HepG2 (cell line): ENCODE results near the gene PLEKHG5. TPM values are rescaled to one million over a fixed set of nuclear protein-coding genes. Genes with fewer than 3 reads are reported as not detected.

Experiments
- ATAC-seq: fragments of 200-7000 bp; cut with Tn5 transposase; 3 replicates; pipeline ENCODE4 v1.9.1; 2020; ENCODE audit warnings: mild to moderate bottlenecking, moderate library complexity
- BruUV-seq: library from RNA; stranded (reverse); fragments of 400-500 nt; replicated peaks from 2 replicates; lab custom pipeline; 2021; lab: Mats Ljungman, UMichigan
- CTCF ChIA-PET: fragments of 300-600 bp; formaldehyde crosslinking; extraction: SDS; loops from one replicate; lab custom pipeline; 2021; ENCODE audit warnings: low total read pairs, inconsistent platforms, low intra/inter-chr PET ratio; lab: Yijun Ruan, JAX
- POLR2A ChIA-PET: fragments of 350-600 bp; sonication (Branson Sonifier 250); formaldehyde crosslinking; loops from one replicate; lab custom pipeline; 2020; ENCODE audit warnings: antibody characterized with exemption, inconsistent platforms; lab: Yijun Ruan, JAX
- DNase-seq: peaks from one replicate; pipeline ENCODE4 v3.0.0-alpha.2; 2015; ENCODE audit warnings: low spot score
- FAIRE-seq: peaks from 3 replicates; lab custom pipeline; 2011; peaks lifted over from hg19 to GRCh38; lab: Jason Lieb, UNC
- H2AFZ ChIP-seq: one replicate; pipeline ENCODE4 v1.6.1; 2011; ENCODE audit warnings: low read length, inconsistent platforms
- H3K27ac ChIP-seq: fragments of 300-600 bp; 3 replicates; pipeline ENCODE4 v1.8.0; 2011; ENCODE audit warnings: mixed run types, mild to moderate bottlenecking, mixed read lengths, low read length, inconsistent platforms; ENCODE audit not compliant: insufficient read depth; ENCODE audit errors: extremely low read length
- H3K27me3 ChIP-seq, 2 experiments: fragments of 200-600 bp in 1 of 2; 2 replicates in 1 of 2; 3 replicates in 1 of 2; pipeline versions ENCODE4 v1.6.0 to v1.8.0; 2011; ENCODE audit warnings: low read length in 2 of 2, mild to moderate bottlenecking in 2 of 2, moderate library complexity in 2 of 2, inconsistent platforms in 1 of 2; ENCODE audit not compliant: insufficient read depth in 2 of 2, control insufficient read depth in 1 of 2
- H3K36me3 ChIP-seq, 2 experiments: fragments of 200-600 bp in 1 of 2; replicated peaks in 1 of 2; 2 replicates in 1 of 2; 3 replicates in 1 of 2; pipeline versions ENCODE4 v1.5.1 to v1.8.0; 2011; ENCODE audit warnings: low read length in 2 of 2, inconsistent platforms in 1 of 2; ENCODE audit not compliant: insufficient read depth in 2 of 2, control insufficient read depth in 1 of 2
- H3K4me1 ChIP-seq: 2 replicates; pipeline ENCODE4 v1.5.1; 2012; ENCODE audit warnings: low read length, inconsistent platforms; ENCODE audit not compliant: insufficient read depth
- H3K4me2 ChIP-seq: 2 replicates; pipeline ENCODE4 v1.6.0; 2011; ENCODE audit warnings: low read depth, low read length, inconsistent platforms
- H3K4me3 ChIP-seq, 3 experiments: fragments of 200-600 bp in 1 of 3; sonication (generic), shearing (Covaris generic) in 1 of 3; replicated peaks in 1 of 3; 2 replicates each; pipeline ENCODE4 v1.5.1; 2011 to 2016; ENCODE audit warnings: low read length in 3 of 3, inconsistent platforms in 2 of 3, low read depth in 2 of 3, mild to moderate bottlenecking in 2 of 3, control low read depth in 1 of 3, mixed read lengths in 1 of 3; ENCODE audit not compliant: insufficient read depth in 1 of 3
- H3K79me2 ChIP-seq: one replicate; pipeline ENCODE4 v1.6.1; 2011; ENCODE audit warnings: low read length, inconsistent platforms; ENCODE audit not compliant: insufficient read depth
- H3K9ac ChIP-seq: 2 replicates; pipeline ENCODE4 v1.6.0; 2011; ENCODE audit warnings: mild to moderate bottlenecking, low read depth, low read length, inconsistent platforms; ENCODE audit not compliant: insufficient read depth
- H3K9me3 ChIP-seq: 2 replicates; pipeline ENCODE4 v1.5.1; 2012; ENCODE audit warnings: mild to moderate bottlenecking, low read length
- H4K20me1 ChIP-seq: 2 replicates; pipeline ENCODE4 v1.6.0; 2011; ENCODE audit warnings: inconsistent platforms, mild to moderate bottlenecking, low read length, moderate library complexity; ENCODE audit not compliant: insufficient read depth
- AGO1 ChIP-seq: fragments of 200-400 bp; formaldehyde crosslinking; IDR thresholded peaks from 2 replicates; pipeline ENCODE4 v1.6.1; 2017; ENCODE audit warnings: mild to moderate bottlenecking, low read depth, low read length, moderate library complexity; ENCODE audit not compliant: poor library complexity, severe bottlenecking
- BHLHE40 ChIP-seq: IDR thresholded peaks from 2 replicates; pipeline ENCODE4 v1.6.1; 2011; ENCODE audit warnings: low read length, improper control_type of control experiment
- HDAC2 ChIP-seq: sonication (generic); formaldehyde crosslinking; IDR thresholded peaks from 2 replicates; pipeline ENCODE4 v1.4.0; 2020; ENCODE audit warnings: missing genetic modification reagents
- HOXA7 ChIP-seq: sonication (generic); formaldehyde crosslinking; IDR thresholded peaks from 2 replicates; pipeline ENCODE4 v1.8.1; 2022; ENCODE audit warnings: mild to moderate bottlenecking, missing genetic modification reagents, moderate library complexity
- KAT2B ChIP-seq: fragments of 150-350 bp; IDR thresholded peaks from 2 replicates; pipeline ENCODE4 v1.6.1; 2014; ENCODE audit warnings: low read depth, low read length, borderline replicate concordance
- ZBTB3 ChIP-seq: sonication (generic); formaldehyde crosslinking; IDR thresholded peaks from 2 replicates; pipeline ENCODE4 v1.4.0; 2020; ENCODE audit warnings: low read depth, mild to moderate bottlenecking, moderate library complexity, missing genetic modification reagents, borderline replicate concordance
- ZNF441 ChIP-seq: sonication (generic); formaldehyde crosslinking; IDR thresholded peaks from 2 replicates; pipeline ENCODE4 v1.7.0; 2021; ENCODE audit warnings: missing genetic modification reagents, borderline replicate concordance
- ZNF788 ChIP-seq: sonication (generic); formaldehyde crosslinking; IDR thresholded peaks from 2 replicates; pipeline ENCODE4 v1.5.0; 2020; ENCODE audit warnings: mild to moderate bottlenecking, missing genetic modification reagents, borderline replicate concordance
- WGBS: methylation state at CpG from one replicate; pipeline ENCODE4 v1.1.6; 2017; ENCODE audit warnings: low lambda C conversion rate; 5-methylcytosine and 5-hydroxymethylcytosine counted together
- in situ Hi-C: cut with HindIII; loops from 2 replicates; pipeline ENCODE4 v1.10.0; 2017; ENCODE audit warnings: low pct_unique_long_range_greater_than_20kb; ENCODE audit not compliant: extremely low pct_ligation_motif_present
- intact Hi-C: fragments of 100-400 bp; cut with micrococcal nuclease; formaldehyde crosslinking; loops from one replicate; pipeline ENCODE4 v1.10.0; 2022; ENCODE audit not compliant: unreplicated experiment
- polyA plus RNA-seq, 8 experiments: library from polyadenylated mRNA; depleted of rRNA in 3 of 8; stranded (reverse) in 7 of 8; unstranded in 1 of 8; fragments of >200 nt; fragmentation: Illumina TruSeq in 4 of 8; extraction: Trizol in 4 of 8; gene quantifications; 2 replicates each; pipeline versions ENCODE4 v1.2.1 to v1.2.3, GENCODE V29; 2011 to 2016; ENCODE audit warnings: low read depth in 4 of 8, missing spikeins in 1 of 8, mixed read lengths in 1 of 8; ENCODE audit not compliant: insufficient read depth in 1 of 8
- total RNA-seq, 5 experiments: library from RNA; depleted of rRNA; stranded (reverse); fragments of >200 nt; fragmentation: Illumina TruSeq; extraction: Trizol; gene quantifications; 2 replicates each; pipeline ENCODE4 v1.2.3, GENCODE V29; 2016; ENCODE audit warnings: low read depth in 1 of 5
- TF ChIP-seq, protein P1 (sequence below): sonication (generic); formaldehyde crosslinking; IDR thresholded peaks from 2 replicates; pipeline ENCODE4 v1.4.0; 2020; ENCODE audit warnings: missing genetic modification reagents
- TF ChIP-seq, protein P2 (sequence below): sonication (generic); formaldehyde crosslinking; IDR thresholded peaks from 2 replicates; pipeline ENCODE4 v1.8.0; 2023; ENCODE audit warnings: mild to moderate bottlenecking, missing genetic modification reagents
- TF ChIP-seq, protein P3 (sequence below): sonication (generic); formaldehyde crosslinking; IDR thresholded peaks from 2 replicates; pipeline ENCODE4 v1.4.0; 2020; ENCODE audit warnings: missing genetic modification reagents

Gene PLEKHG5
- total and polyA plus RNA-seq, 2 of the 13 experiments (the other 11 are each of a cell fraction or from before 2014, with no cell fraction given), result 1.9 to 3.5 TPM

DNA sequence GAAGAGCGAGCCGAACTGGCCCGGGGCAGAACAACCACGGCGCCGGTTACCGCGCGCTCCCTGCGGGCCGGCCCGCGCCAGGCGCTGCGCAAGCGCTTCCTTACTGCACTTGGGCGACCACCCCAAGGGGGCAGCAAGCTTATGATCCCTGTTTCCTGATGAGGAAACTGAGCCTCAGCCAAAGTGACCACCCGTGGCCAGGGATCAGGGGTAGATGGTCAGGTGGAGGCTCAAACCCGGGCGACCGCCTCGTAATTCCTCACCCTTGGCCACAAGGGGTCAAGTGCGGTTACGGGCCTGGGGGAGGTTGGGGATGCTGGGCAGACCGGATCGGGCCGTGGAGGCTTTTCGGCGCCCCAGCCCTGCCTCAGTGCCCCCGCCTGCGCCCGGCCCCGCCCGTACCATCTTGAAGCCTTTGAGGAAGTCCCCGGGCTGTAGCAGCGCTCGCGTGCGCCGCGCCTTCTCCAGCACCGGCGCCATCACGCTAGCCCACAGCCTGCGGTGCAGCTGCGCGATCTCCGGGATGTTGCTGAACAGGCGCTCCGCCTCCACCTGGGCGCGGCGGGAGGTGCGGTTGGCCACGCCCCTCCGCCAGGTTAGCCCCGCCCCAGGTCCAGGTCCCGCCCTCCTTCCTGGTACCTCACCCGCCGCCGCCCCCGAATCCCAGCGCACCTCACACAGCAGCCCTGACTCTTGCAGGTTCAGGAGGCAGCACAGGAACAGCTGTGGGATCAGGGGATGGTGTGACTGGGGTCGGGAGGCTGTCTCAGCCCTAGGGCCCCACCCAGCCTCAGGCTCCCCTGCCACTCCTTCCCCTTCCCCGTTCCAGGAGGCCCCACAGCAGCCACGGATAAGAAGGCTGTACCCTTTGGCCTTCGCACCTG lies 20.1 kb downstream of the PLEKHG5 start:
- no peaks in the 10 kb centered on the region for H4K20me1 ChIP-seq
- no peaks in the 10 kb centered on the region for H3K9me3 ChIP-seq
- WGBS, result 95% methylated on average over 65 of the region's 67 CpGs
- FAIRE-seq, result no peak
- H3K27ac ChIP-seq, result no peak overlapping the region
- H3K36me3 ChIP-seq, result no peaks in the 10 kb centered on the region
- no peak overlapping the region for H3K9ac ChIP-seq
- BruUV-seq, result no TSS peak
- H3K79me2 ChIP-seq, result no peaks in the 10 kb centered on the region
- DNase-seq, result no peak
- CTCF ChIA-PET, result no interaction called here
- H3K4me3 ChIP-seq, result no peak overlapping the region
- H3K27me3 ChIP-seq, result no peaks in the 10 kb centered on the region
- no peak overlapping the region for H3K4me2 ChIP-seq
- no peak overlapping the region for H2AFZ ChIP-seq
- in situ Hi-C loops, result no loop called here
- ATAC-seq, result no peak
- TF ChIP-seq, protein P1, sequence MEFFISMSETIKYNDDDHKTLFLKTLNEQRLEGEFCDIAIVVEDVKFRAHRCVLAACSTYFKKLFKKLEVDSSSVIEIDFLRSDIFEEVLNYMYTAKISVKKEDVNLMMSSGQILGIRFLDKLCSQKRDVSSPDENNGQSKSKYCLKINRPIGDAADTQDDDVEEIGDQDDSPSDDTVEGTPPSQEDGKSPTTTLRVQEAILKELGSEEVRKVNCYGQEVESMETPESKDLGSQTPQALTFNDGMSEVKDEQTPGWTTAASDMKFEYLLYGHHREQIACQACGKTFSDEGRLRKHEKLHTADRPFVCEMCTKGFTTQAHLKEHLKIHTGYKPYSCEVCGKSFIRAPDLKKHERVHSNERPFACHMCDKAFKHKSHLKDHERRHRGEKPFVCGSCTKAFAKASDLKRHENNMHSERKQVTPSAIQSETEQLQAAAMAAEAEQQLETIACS (CRISPR knock-in tag), result no peak
- TF ChIP-seq, protein P2, sequence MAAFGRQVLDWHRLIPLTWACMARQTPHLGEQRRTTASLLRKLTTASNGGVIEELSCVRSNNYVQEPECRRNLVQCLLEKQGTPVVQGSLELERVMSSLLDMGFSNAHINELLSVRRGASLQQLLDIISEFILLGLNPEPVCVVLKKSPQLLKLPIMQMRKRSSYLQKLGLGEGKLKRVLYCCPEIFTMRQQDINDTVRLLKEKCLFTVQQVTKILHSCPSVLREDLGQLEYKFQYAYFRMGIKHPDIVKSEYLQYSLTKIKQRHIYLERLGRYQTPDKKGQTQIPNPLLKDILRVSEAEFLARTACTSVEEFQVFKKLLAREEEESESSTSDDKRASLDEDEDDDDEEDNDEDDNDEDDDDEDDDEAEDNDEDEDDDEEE, result no peak
- TF ChIP-seq HOXA7 (CRISPR knock-in tag) (no peak), ZBTB3 (CRISPR knock-in tag) (no peak), BHLHE40 (no peak), AGO1 (no peak), KAT2B (no peak), ZNF788 (CRISPR knock-in tag) (no peak), HDAC2 (CRISPR knock-in tag) (no peak), ZNF441 (CRISPR knock-in tag) (no peak)
- TF ChIP-seq, protein P3, sequence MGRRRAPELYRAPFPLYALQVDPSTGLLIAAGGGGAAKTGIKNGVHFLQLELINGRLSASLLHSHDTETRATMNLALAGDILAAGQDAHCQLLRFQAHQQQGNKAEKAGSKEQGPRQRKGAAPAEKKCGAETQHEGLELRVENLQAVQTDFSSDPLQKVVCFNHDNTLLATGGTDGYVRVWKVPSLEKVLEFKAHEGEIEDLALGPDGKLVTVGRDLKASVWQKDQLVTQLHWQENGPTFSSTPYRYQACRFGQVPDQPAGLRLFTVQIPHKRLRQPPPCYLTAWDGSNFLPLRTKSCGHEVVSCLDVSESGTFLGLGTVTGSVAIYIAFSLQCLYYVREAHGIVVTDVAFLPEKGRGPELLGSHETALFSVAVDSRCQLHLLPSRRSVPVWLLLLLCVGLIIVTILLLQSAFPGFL, result no peak
- TF ChIP-seq, all 625 proteins: peak for 0
- peaks cover 12% of the 10 kb centered on the region for H3K4me1 ChIP-seq
- intact Hi-C loops, result no loop called here
- POLR2A ChIA-PET, result interaction anchor here (1.5 kb wide), 2 partner anchors 20 to 25 kb away, joined by 3 to 4 read pairs; no protein-coding TSS in a partner anchor
